HepG2 (cell line): Measurements from ENCODE around the gene MTA1. TPM values are rescaled to one million over a fixed set of nuclear protein-coding genes. Genes with fewer than 3 reads are reported as not detected.

Experiments used
- FOSL1 ChIP-seq: sonication (generic); formaldehyde crosslinking; IDR thresholded peaks from 2 replicates; pipeline ENCODE4 v1.9.0; 2021; ENCODE audit warnings: missing genetic modification reagents, borderline replicate concordance
- FOXA1 ChIP-seq, 2 experiments: fragments of 450-650 bp in 1 of 2; sonication (generic) in 1 of 2; formaldehyde crosslinking in 1 of 2; IDR thresholded peaks; 2 replicates each; pipeline versions ENCODE4 v1.4.0 to v1.6.1; 2016 to 2020; ENCODE audit warnings: missing genetic modification reagents in 1 of 2
- HMG20A ChIP-seq: IDR thresholded peaks from 2 replicates; pipeline ENCODE4 v1.6.1; 2016; ENCODE audit warnings: borderline replicate concordance
- JARID2 ChIP-seq: sonication (generic); formaldehyde crosslinking; IDR thresholded peaks from 2 replicates; pipeline ENCODE4 v1.8.1; 2023; ENCODE audit warnings: missing genetic modification reagents, inconsistent platforms; ENCODE audit not compliant: insufficient replicate concordance
- MATR3 ChIP-seq: sonication (generic); formaldehyde crosslinking; IDR thresholded peaks from 2 replicates; pipeline ENCODE4 v1.4.0; 2020; ENCODE audit warnings: missing genetic modification reagents
- MYC ChIP-seq: sonication (generic); formaldehyde crosslinking; IDR thresholded peaks from 2 replicates; pipeline ENCODE4 v1.9.0; 2021; ENCODE audit warnings: missing genetic modification reagents, borderline replicate concordance
- NFIC ChIP-seq: IDR thresholded peaks from 2 replicates; pipeline ENCODE4 v1.6.1; 2012; ENCODE audit warnings: mild to moderate bottlenecking, low read length, inconsistent platforms
- RNF2 ChIP-seq: fragments of 450-650 bp; conservative IDR thresholded peaks from 2 replicates; pipeline ENCODE4 v1.6.1; 2016; ENCODE audit warnings: low read depth
- SOX6 ChIP-seq, 2 experiments: fragments of 450-650 bp in 1 of 2; sonication (generic) in 1 of 2; formaldehyde crosslinking in 1 of 2; IDR thresholded peaks; 2 replicates each; pipeline versions ENCODE4 v1.4.0 to v1.6.1; 2017 to 2020; ENCODE audit warnings: antibody characterized with exemption in 1 of 2, mild to moderate bottlenecking in 1 of 2, missing genetic modification reagents in 1 of 2
- SP2 ChIP-seq: sonication (generic); formaldehyde crosslinking; IDR thresholded peaks from 2 replicates; pipeline ENCODE4 v1.5.1; 2020; ENCODE audit warnings: mild to moderate bottlenecking, missing genetic modification reagents
- TOPORS ChIP-seq: sonication (generic); formaldehyde crosslinking; IDR thresholded peaks from 2 replicates; pipeline ENCODE4 v1.8.0; 2023; ENCODE audit warnings: mild to moderate bottlenecking, missing genetic modification reagents
- TP53 ChIP-seq: sonication (generic); formaldehyde crosslinking; conservative IDR thresholded peaks from 2 replicates; pipeline ENCODE4 v1.4.0; 2020; ENCODE audit warnings: missing genetic modification reagents
- ZFP36L1 ChIP-seq: sonication (generic); formaldehyde crosslinking; IDR thresholded peaks from 2 replicates; pipeline ENCODE4 v1.8.0; 2022; ENCODE audit warnings: mild to moderate bottlenecking, missing genetic modification reagents, moderate library complexity
- ZNF674 ChIP-seq: sonication (generic); formaldehyde crosslinking; IDR thresholded peaks from 2 replicates; pipeline ENCODE4 v1.5.0; 2020; ENCODE audit warnings: low read depth, mild to moderate bottlenecking, missing genetic modification reagents
- ZNF879 ChIP-seq: sonication (generic); formaldehyde crosslinking; IDR thresholded peaks from 2 replicates; pipeline ENCODE4 v1.8.1; 2023; ENCODE audit warnings: missing genetic modification reagents
- ZSCAN29 ChIP-seq: sonication (generic); formaldehyde crosslinking; conservative IDR thresholded peaks from 2 replicates; pipeline ENCODE4 v1.4.0; 2020; ENCODE audit warnings: mild to moderate bottlenecking, missing genetic modification reagents
- polyA plus RNA-seq, 8 experiments: library from polyadenylated mRNA; depleted of rRNA in 3 of 8; stranded (reverse) in 7 of 8; unstranded in 1 of 8; fragments of >200 nt; fragmentation: Illumina TruSeq in 4 of 8; extraction: Trizol in 4 of 8; gene quantifications; 2 replicates each; pipeline versions ENCODE4 v1.2.1 to v1.2.3, GENCODE V29; 2011 to 2016; ENCODE audit warnings: low read depth in 4 of 8, missing spikeins in 1 of 8, mixed read lengths in 1 of 8; ENCODE audit not compliant: insufficient read depth in 1 of 8
- total RNA-seq, 5 experiments: library from RNA; depleted of rRNA; stranded (reverse); fragments of >200 nt; fragmentation: Illumina TruSeq; extraction: Trizol; gene quantifications; 2 replicates each; pipeline ENCODE4 v1.2.3, GENCODE V29; 2016; ENCODE audit warnings: low read depth in 1 of 5
- TF ChIP-seq, protein P1 (sequence below): sonication (generic); formaldehyde crosslinking; IDR thresholded peaks from 2 replicates; pipeline ENCODE4 v1.4.0; 2020; ENCODE audit warnings: missing genetic modification reagents
- TF ChIP-seq, protein P2 (sequence below): sonication (generic); formaldehyde crosslinking; IDR thresholded peaks from 2 replicates; pipeline ENCODE4 v1.4.0; 2020; ENCODE audit warnings: missing genetic modification reagents
- TF ChIP-seq, protein P3 (sequence below): sonication (generic); formaldehyde crosslinking; IDR thresholded peaks from 2 replicates; pipeline ENCODE4 v1.5.0; 2020; ENCODE audit warnings: missing genetic modification reagents, mild to moderate bottlenecking, borderline replicate concordance

The MTA1 gene
- total and polyA plus RNA-seq, 2 of the 13 experiments (the other 11 are each of a cell fraction or from before 2014, with no cell fraction given): 35.2 to 85.8 TPM

DNA sequence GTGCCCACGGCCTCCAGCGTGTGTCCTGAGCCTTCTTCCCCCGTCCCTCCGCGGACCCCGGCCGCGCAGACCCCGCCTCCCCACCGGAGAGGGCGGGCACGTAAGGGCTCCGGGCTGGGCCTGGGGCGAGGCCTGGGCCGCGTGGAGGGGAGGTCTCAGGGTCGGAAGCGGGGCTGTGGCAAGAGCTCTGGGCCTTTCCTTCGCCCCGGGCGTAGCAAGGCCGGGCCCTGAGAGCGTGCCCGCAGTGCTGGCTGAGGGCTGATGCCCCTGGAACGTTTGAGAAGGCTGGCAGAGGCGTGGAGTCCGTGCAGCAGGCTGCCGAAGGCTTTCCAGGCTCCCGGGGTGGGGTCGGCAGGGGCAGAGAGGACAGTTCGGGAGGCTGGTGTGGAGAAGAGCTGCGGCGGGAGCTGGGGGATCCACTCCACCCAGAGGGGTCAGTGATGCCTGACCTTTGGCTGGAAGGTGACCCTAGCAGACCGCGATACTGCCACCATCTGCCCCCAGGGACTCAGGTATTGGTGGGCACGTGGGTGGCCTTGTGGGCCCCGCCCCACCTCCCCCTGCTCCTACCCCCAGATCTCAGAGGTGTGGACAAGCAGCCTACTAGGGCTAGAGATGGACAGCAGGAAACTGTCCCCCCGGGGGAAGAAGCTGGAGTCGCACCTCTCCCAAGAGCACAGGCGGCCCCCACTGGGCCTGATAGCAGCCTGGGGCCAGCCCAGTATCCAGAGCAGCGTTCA lies 20.7 kb upstream of the MTA1 start (continued):
- TF ChIP-seq ZNF674 (CRISPR knock-in tag) (no peak), MYC (CRISPR knock-in tag) (peak; percentile 92), SP2 (CRISPR knock-in tag) (no peak; the same call in 1 of the 2 replicates), MATR3 (CRISPR knock-in tag) (no peak), NFIC (no peak), SOX6 (IDR thresholded peaks at IDR 0.05) (no peak), SOX6 (CRISPR knock-in tag; IDR thresholded peaks at IDR 0.05) (no peak; the same call in 1 of the 2 replicates), HMG20A (CRISPR knock-in tag) (no peak), FOSL1 (CRISPR knock-in tag) (no peak), TP53 (CRISPR knock-in tag) (no peak), FOXA1 (IDR thresholded peaks at IDR 0.05) (no peak), FOXA1 (CRISPR knock-in tag; IDR thresholded peaks at IDR 0.05) (no peak), ZNF879 (CRISPR knock-in tag) (no peak), JARID2 (CRISPR knock-in tag) (no peak), ZSCAN29 (CRISPR knock-in tag) (no peak), RNF2 (no peak; the same call in 1 of the 2 replicates), TOPORS (CRISPR knock-in tag) (no peak), ZFP36L1 (CRISPR knock-in tag) (no peak)
- TF ChIP-seq, protein P1, sequence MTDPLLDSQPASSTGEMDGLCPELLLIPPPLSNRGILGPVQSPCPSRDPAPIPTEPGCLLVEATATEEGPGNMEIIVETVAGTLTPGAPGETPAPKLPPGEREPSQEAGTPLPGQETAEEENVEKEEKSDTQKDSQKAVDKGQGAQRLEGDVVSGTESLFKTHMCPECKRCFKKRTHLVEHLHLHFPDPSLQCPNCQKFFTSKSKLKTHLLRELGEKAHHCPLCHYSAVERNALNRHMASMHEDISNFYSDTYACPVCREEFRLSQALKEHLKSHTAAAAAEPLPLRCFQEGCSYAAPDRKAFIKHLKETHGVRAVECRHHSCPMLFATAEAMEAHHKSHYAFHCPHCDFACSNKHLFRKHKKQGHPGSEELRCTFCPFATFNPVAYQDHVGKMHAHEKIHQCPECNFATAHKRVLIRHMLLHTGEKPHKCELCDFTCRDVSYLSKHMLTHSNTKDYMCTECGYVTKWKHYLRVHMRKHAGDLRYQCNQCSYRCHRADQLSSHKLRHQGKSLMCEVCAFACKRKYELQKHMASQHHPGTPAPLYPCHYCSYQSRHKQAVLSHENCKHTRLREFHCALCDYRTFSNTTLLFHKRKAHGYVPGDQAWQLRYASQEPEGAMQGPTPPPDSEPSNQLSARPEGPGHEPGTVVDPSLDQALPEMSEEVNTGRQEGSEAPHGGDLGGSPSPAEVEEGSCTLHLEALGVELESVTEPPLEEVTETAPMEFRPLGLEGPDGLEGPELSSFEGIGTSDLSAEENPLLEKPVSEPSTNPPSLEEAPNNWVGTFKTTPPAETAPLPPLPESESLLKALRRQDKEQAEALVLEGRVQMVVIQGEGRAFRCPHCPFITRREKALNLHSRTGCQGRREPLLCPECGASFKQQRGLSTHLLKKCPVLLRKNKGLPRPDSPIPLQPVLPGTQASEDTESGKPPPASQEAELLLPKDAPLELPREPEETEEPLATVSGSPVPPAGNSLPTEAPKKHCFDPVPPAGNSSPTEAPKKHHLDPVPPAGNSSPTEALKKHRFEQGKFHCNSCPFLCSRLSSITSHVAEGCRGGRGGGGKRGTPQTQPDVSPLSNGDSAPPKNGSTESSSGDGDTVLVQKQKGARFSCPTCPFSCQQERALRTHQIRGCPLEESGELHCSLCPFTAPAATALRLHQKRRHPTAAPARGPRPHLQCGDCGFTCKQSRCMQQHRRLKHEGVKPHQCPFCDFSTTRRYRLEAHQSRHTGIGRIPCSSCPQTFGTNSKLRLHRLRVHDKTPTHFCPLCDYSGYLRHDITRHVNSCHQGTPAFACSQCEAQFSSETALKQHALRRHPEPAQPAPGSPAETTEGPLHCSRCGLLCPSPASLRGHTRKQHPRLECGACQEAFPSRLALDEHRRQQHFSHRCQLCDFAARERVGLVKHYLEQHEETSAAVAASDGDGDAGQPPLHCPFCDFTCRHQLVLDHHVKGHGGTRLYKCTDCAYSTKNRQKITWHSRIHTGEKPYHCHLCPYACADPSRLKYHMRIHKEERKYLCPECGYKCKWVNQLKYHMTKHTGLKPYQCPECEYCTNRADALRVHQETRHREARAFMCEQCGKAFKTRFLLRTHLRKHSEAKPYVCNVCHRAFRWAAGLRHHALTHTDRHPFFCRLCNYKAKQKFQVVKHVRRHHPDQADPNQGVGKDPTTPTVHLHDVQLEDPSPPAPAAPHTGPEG (CRISPR knock-in tag): peak; percentile 19; the same call in 1 of the 2 replicates
- TF ChIP-seq, protein P2, sequence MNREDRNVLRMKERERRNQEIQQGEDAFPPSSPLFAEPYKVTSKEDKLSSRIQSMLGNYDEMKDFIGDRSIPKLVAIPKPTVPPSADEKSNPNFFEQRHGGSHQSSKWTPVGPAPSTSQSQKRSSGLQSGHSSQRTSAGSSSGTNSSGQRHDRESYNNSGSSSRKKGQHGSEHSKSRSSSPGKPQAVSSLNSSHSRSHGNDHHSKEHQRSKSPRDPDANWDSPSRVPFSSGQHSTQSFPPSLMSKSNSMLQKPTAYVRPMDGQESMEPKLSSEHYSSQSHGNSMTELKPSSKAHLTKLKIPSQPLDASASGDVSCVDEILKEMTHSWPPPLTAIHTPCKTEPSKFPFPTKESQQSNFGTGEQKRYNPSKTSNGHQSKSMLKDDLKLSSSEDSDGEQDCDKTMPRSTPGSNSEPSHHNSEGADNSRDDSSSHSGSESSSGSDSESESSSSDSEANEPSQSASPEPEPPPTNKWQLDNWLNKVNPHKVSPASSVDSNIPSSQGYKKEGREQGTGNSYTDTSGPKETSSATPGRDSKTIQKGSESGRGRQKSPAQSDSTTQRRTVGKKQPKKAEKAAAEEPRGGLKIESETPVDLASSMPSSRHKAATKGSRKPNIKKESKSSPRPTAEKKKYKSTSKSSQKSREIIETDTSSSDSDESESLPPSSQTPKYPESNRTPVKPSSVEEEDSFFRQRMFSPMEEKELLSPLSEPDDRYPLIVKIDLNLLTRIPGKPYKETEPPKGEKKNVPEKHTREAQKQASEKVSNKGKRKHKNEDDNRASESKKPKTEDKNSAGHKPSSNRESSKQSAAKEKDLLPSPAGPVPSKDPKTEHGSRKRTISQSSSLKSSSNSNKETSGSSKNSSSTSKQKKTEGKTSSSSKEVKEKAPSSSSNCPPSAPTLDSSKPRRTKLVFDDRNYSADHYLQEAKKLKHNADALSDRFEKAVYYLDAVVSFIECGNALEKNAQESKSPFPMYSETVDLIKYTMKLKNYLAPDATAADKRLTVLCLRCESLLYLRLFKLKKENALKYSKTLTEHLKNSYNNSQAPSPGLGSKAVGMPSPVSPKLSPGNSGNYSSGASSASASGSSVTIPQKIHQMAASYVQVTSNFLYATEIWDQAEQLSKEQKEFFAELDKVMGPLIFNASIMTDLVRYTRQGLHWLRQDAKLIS (CRISPR knock-in tag): no peak
- TF ChIP-seq, protein P3, sequence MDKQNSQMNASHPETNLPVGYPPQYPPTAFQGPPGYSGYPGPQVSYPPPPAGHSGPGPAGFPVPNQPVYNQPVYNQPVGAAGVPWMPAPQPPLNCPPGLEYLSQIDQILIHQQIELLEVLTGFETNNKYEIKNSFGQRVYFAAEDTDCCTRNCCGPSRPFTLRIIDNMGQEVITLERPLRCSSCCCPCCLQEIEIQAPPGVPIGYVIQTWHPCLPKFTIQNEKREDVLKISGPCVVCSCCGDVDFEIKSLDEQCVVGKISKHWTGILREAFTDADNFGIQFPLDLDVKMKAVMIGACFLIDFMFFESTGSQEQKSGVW (CRISPR knock-in tag): no peak
